ENCODE measurements around the gene BACH2. TPM values are rescaled to one million over a fixed set of nuclear protein-coding genes. Genes with fewer than 3 reads are reported as not detected.

BACH2 gene
- polyA plus RNA-seq, 1 donor from 2014 or later = 45.5 TPM

DNA sequence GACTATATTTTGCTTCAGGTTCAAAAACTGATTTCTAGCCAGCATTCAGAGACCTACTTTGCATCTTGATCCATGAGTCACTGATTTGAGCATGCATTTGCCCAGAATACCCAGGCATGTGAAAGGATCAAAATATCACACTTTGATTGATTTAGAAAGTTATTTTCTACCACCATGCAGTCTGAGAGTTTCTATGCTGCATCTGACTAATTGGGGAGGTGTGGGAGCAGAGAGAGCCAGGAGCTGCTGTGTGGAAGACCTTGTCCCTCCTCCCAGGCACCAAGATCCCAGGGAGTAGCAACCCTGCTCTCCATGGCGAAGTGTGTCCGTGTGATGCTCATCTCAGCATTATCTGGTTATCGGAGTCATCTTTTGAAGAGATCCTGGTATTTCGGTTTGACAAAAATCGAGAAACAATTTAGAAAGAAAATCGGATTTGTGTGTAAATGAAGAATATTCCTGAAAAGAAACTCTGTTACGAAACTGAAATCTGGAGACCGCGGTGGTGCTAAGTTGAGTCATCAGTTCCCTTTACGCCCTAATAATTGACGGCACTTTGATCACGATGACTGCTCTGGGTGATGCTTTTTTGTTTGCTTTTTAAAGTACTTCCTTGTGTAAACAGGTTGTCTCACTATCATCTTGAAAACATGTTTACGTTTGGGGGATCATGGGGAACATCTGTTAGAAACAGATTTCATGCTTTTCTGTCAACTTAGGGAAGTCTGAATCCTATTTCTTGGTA, 193.4 kb downstream of the BACH2 start:
- Histone ChIP-seq H3K9ac (ENCODE audit: low read length) (no peak overlapping the region), H2AFZ (ENCODE audit: low read depth, low read length) (no peak overlapping the region), H3K27me3 (ENCODE audit: insufficient read depth, low read depth, low read length) (no peaks in the 10 kb centered on the region), H3K4me3 (ENCODE audit: low read length) (no peak overlapping the region), H3F3A (ENCODE audit: insufficient read depth, low read length, poor library complexity, severe bottlenecking) (no peaks in the 10 kb centered on the region), H3K4me2 (ENCODE audit: low read length) (no peak overlapping the region), H3K27ac (ENCODE audit: low read length) (no peak overlapping the region), H3K9me3 (ENCODE audit: low read length) (no peaks in the 10 kb centered on the region), H4K20me1 (ENCODE audit: insufficient read depth) (no peaks in the 10 kb centered on the region), H3K9me2 (ENCODE audit: insufficient read depth, low read length) (no peaks in the 10 kb centered on the region), H3K79me2 (replicated peaks; ENCODE audit: insufficient read depth, low read length) (peaks cover 4% of the 10 kb centered on the region), H3K36me3 (ENCODE audit: insufficient read depth, low read length) (no peaks in the 10 kb centered on the region)
- TF ChIP-seq MXI1 (conservative IDR thresholded peaks at IDR 0.05; ENCODE audit: poor library complexity, severe bottlenecking) (no peak), EZH2 (IDR thresholded peaks at IDR 0.05; ENCODE audit: borderline replicate concordance, insufficient read depth, low read length, poor library complexity, severe bottlenecking) (no peak), EP300 (conservative IDR thresholded peaks at IDR 0.05; ENCODE audit: poor library complexity, severe bottlenecking) (no peak), SMC3 (conservative IDR thresholded peaks at IDR 0.05; ENCODE audit: poor library complexity) (no peak), TAF1 (IDR thresholded peaks at IDR 0.05; ENCODE audit: low read depth) (no peak), RAD21 (conservative IDR thresholded peaks at IDR 0.05) (no peak), POLR2AphosphoS5 (IDR thresholded peaks at IDR 0.05) (no peak)
- TF ChIP-seq, protein P1, sequence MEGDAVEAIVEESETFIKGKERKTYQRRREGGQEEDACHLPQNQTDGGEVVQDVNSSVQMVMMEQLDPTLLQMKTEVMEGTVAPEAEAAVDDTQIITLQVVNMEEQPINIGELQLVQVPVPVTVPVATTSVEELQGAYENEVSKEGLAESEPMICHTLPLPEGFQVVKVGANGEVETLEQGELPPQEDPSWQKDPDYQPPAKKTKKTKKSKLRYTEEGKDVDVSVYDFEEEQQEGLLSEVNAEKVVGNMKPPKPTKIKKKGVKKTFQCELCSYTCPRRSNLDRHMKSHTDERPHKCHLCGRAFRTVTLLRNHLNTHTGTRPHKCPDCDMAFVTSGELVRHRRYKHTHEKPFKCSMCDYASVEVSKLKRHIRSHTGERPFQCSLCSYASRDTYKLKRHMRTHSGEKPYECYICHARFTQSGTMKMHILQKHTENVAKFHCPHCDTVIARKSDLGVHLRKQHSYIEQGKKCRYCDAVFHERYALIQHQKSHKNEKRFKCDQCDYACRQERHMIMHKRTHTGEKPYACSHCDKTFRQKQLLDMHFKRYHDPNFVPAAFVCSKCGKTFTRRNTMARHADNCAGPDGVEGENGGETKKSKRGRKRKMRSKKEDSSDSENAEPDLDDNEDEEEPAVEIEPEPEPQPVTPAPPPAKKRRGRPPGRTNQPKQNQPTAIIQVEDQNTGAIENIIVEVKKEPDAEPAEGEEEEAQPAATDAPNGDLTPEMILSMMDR (IDR thresholded peaks at IDR 0.05; ENCODE audit: poor library complexity, severe bottlenecking) = no peak
- TF ChIP-seq, protein P2, sequence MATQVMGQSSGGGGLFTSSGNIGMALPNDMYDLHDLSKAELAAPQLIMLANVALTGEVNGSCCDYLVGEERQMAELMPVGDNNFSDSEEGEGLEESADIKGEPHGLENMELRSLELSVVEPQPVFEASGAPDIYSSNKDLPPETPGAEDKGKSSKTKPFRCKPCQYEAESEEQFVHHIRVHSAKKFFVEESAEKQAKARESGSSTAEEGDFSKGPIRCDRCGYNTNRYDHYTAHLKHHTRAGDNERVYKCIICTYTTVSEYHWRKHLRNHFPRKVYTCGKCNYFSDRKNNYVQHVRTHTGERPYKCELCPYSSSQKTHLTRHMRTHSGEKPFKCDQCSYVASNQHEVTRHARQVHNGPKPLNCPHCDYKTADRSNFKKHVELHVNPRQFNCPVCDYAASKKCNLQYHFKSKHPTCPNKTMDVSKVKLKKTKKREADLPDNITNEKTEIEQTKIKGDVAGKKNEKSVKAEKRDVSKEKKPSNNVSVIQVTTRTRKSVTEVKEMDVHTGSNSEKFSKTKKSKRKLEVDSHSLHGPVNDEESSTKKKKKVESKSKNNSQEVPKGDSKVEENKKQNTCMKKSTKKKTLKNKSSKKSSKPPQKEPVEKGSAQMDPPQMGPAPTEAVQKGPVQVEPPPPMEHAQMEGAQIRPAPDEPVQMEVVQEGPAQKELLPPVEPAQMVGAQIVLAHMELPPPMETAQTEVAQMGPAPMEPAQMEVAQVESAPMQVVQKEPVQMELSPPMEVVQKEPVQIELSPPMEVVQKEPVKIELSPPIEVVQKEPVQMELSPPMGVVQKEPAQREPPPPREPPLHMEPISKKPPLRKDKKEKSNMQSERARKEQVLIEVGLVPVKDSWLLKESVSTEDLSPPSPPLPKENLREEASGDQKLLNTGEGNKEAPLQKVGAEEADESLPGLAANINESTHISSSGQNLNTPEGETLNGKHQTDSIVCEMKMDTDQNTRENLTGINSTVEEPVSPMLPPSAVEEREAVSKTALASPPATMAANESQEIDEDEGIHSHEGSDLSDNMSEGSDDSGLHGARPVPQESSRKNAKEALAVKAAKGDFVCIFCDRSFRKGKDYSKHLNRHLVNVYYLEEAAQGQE (IDR thresholded peaks at IDR 0.05; ENCODE audit: borderline replicate concordance) = no peak

DNA sequence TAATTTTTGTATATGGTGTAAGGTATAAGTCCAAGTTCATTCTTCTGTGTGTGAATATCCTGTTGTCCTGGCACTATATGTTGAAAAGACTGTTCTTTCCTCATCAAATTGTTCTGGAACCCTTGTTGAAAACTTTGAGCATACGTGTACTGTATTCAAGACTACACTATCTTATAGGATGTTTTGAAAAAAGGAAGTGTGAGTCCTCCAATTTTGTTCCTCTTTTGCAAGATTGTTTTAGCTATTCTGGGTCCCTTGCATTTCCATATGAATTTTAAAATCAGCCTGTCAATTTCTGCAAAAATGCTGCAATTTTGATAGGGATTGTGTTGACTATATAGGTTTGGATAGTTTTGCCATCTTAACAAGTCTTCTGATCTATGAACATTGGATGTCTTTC, 195.2 kb downstream of the BACH2 start:
- Histone ChIP-seq H3K9ac (ENCODE audit: low read length) (no peak overlapping the region), H4K20me1 (ENCODE audit: insufficient read depth) (no peaks in the 10 kb centered on the region), H3K4me2 (ENCODE audit: low read length) (no peak overlapping the region), H3K79me2 (replicated peaks; ENCODE audit: insufficient read depth, low read length) (peaks cover 8% of the 10 kb centered on the region), H3F3A (ENCODE audit: insufficient read depth, low read length, poor library complexity, severe bottlenecking) (no peaks in the 10 kb centered on the region), H3K9me3 (ENCODE audit: low read length) (no peaks in the 10 kb centered on the region), H3K4me3 (ENCODE audit: low read length) (no peak overlapping the region), H3K9me2 (ENCODE audit: insufficient read depth, low read length) (no peaks in the 10 kb centered on the region), H3K36me3 (ENCODE audit: insufficient read depth, low read length) (no peaks in the 10 kb centered on the region), H2AFZ (ENCODE audit: low read depth, low read length) (no peak overlapping the region), H3K27ac (ENCODE audit: low read length) (no peak overlapping the region), H3K27me3 (ENCODE audit: insufficient read depth, low read depth, low read length) (no peaks in the 10 kb centered on the region)
- TF ChIP-seq SMC3 (conservative IDR thresholded peaks at IDR 0.05; ENCODE audit: poor library complexity) (no peak), TAF1 (IDR thresholded peaks at IDR 0.05; ENCODE audit: low read depth) (no peak), MXI1 (conservative IDR thresholded peaks at IDR 0.05; ENCODE audit: poor library complexity, severe bottlenecking) (no peak), POLR2AphosphoS5 (IDR thresholded peaks at IDR 0.05) (no peak), EP300 (conservative IDR thresholded peaks at IDR 0.05; ENCODE audit: poor library complexity, severe bottlenecking) (no peak), EZH2 (IDR thresholded peaks at IDR 0.05; ENCODE audit: borderline replicate concordance, insufficient read depth, low read length, poor library complexity, severe bottlenecking) (no peak), RAD21 (conservative IDR thresholded peaks at IDR 0.05) (no peak)
- TF ChIP-seq, protein P2 (IDR thresholded peaks at IDR 0.05; ENCODE audit: borderline replicate concordance) = no peak
- TF ChIP-seq, protein P1 (IDR thresholded peaks at IDR 0.05; ENCODE audit: poor library complexity, severe bottlenecking) = no peak
